Lower lobe of right lung (tissue), 2 donors: ENCODE results near the gene EMSY. TPM values are rescaled to one million over a fixed set of nuclear protein-coding genes. Genes with fewer than 3 reads are reported as not detected.

Experiments
- ATAC-seq, 2 donors: fragments of 200-7000 bp; cut with Tn5 transposase; one replicate each; pipeline ENCODE4 v1.9.1; 2020 to 2022; ENCODE audit warnings: mild to moderate bottlenecking in 2 of 2, moderate library complexity in 2 of 2
- DNase-seq: peaks from one replicate; pipeline ENCODE4 v3.0.0-alpha.2; 2020
- H3K27ac ChIP-seq: fragments of 200-600 bp; one replicate; pipeline ENCODE4 v1.8.0; 2022
- H3K27me3 ChIP-seq: fragments of 200-600 bp; one replicate; pipeline ENCODE4 v1.8.0; 2022; ENCODE audit warnings: low read depth
- H3K36me3 ChIP-seq: fragments of 200-600 bp; one replicate; pipeline ENCODE4 v1.8.0; 2022; ENCODE audit warnings: mild to moderate bottlenecking
- H3K4me1 ChIP-seq: fragments of 200-600 bp; one replicate; pipeline ENCODE4 v1.8.0; 2022
- H3K4me3 ChIP-seq: fragments of 200-600 bp; one replicate; pipeline ENCODE4 v1.8.0; 2022; ENCODE audit warnings: mild to moderate bottlenecking
- H3K9me3 ChIP-seq: fragments of 200-600 bp; one replicate; pipeline ENCODE4 v1.8.0; 2022
- CTCF ChIP-seq: fragments of 200-600 bp; IDR thresholded peaks from one replicate; pipeline ENCODE4 v1.8.0; 2022; ENCODE audit warnings: antibody characterized with exemption, mild to moderate bottlenecking
- intact Hi-C: fragments of 100-400 bp; cut with DNase I; formaldehyde crosslinking; loops from one replicate; pipeline ENCODE4 v1.11.0; 2022
- total RNA-seq: library from RNA; stranded (reverse); fragmentation: NEBNext Ultra II Directional; extraction: Animal tissue kit (Norgen Biotek cat#: 25700); gene quantifications from one replicate; pipeline ENCODE4 v1.2.1, GENCODE V29; 2021
- donor health status: DM: no; HTN: yes; CAD: no; lungs with severe emphysema.

Gene EMSY
- total RNA-seq, 1 donor from 2014 or later = 21.1 TPM

- intact Hi-C loops = no loop called here
- Histone ChIP-seq H3K36me3 (peaks cover 12% of the 10 kb centered on the region), H3K27me3 (no peaks in the 10 kb centered on the region), H3K4me3 (no peak overlapping the region), H3K4me1 (no peaks in the 10 kb centered on the region), H3K9me3 (no peaks in the 10 kb centered on the region), H3K27ac (no peak overlapping the region)
- TF ChIP-seq CTCF = no peak
- DNase-seq (no peak), ATAC-seq (no peak)
Measured at GRCh38 chr11:76510060-76511047, 65.5 kb downstream of the EMSY start.

- intact Hi-C loops = no loop called here
- no peak for DNase-seq
Measured at GRCh38 chr11:76512851-76513653, 68.2 kb downstream of the EMSY start.

GRCh38 chr11:76513654-76514034 is 68.8 kb downstream of the EMSY start:
- intact Hi-C loops = no loop called here
- no peaks in the 10 kb centered on the region for H3K4me1 ChIP-seq
- no peak for TF ChIP-seq CTCF
- no peak overlapping the region for H3K4me3 ChIP-seq
- H3K9me3 ChIP-seq = no peaks in the 10 kb centered on the region
- peaks cover 24% of the 10 kb centered on the region for H3K36me3 ChIP-seq
- ATAC-seq (no peak), DNase-seq (no peak)
- no peaks in the 10 kb centered on the region for H3K27me3 ChIP-seq
- no peak overlapping the region for H3K27ac ChIP-seq

More at GRCh38 chr11:76512851-76513653, 68.2 kb downstream of the EMSY start:
- H3K9me3 ChIP-seq = no peaks in the 10 kb centered on the region
- H3K27ac ChIP-seq = no peak overlapping the region
- H3K4me1 ChIP-seq = no peaks in the 10 kb centered on the region
- no peaks in the 10 kb centered on the region for H3K27me3 ChIP-seq
- H3K4me3 ChIP-seq = no peak overlapping the region
- no peak for TF ChIP-seq CTCF
- H3K36me3 ChIP-seq = peaks cover 23% of the 10 kb centered on the region
- ATAC-seq = no peak

GRCh38 chr11:76515494-76515893 is 70.7 kb downstream of the EMSY start:
- Histone ChIP-seq H3K27me3 (no peaks in the 10 kb centered on the region), H3K4me1 (no peaks in the 10 kb centered on the region), H3K27ac (no peak overlapping the region), H3K36me3 (peaks cover 32% of the 10 kb centered on the region), H3K9me3 (no peaks in the 10 kb centered on the region), H3K4me3 (no peak overlapping the region)
- TF ChIP-seq CTCF = no peak
- intact Hi-C loops = no loop called here
- DNase-seq = no peak
- no peak for ATAC-seq

GRCh38 chr11:76523147-76523546 is 78.3 kb downstream of the EMSY start:
- Histone ChIP-seq H3K4me1 (peaks cover 11% of the 10 kb centered on the region), H3K4me3 (no peak overlapping the region), H3K36me3 (peaks cover 52% of the 10 kb centered on the region), H3K9me3 (no peaks in the 10 kb centered on the region), H3K27ac (no peak overlapping the region), H3K27me3 (no peaks in the 10 kb centered on the region)
- ATAC-seq (no peak), DNase-seq (no peak)
- intact Hi-C loops = no loop called here
- no peak for TF ChIP-seq CTCF
